BLaER1 treated with 17β-estradiol and CSF1 and Interleukin-3, amounts not matched to agents 10 nM and 100 nM (cell line): ENCODE measurements around the gene GSTT4.
A peak's percentile ranks its signal among the peaks of the same experiment; 100 is the strongest.

ENCODE experiments used
- H3K27ac ChIP-seq, 11 experiments: shearing (Covaris generic); formaldehyde crosslinking; 2 replicates each; pipeline ENCODE4 v1.8.1; 2022
- H3K27me3 ChIP-seq, 11 experiments: shearing (Covaris generic); formaldehyde crosslinking; 2 replicates each; pipeline ENCODE4 v1.8.1; 2022
- H3K36me3 ChIP-seq, 11 experiments: shearing (Covaris generic); formaldehyde crosslinking; 2 replicates each; pipeline ENCODE4 v1.8.1; 2022
- H3K4me1 ChIP-seq, 10 experiments: shearing (Covaris generic); formaldehyde crosslinking; 2 replicates each; pipeline ENCODE4 v1.8.1; 2022
- H3K4me2 ChIP-seq, 11 experiments: shearing (Covaris generic); formaldehyde crosslinking; 2 replicates each; pipeline ENCODE4 v1.8.1; 2022
- H3K4me3 ChIP-seq, 10 experiments: shearing (Covaris generic); formaldehyde crosslinking; 2 replicates each; pipeline ENCODE4 v1.8.1; 2022
- H3K9ac ChIP-seq, 11 experiments: shearing (Covaris generic); formaldehyde crosslinking; 2 replicates each; pipeline ENCODE4 v1.8.1; 2022
- H3K9me3 ChIP-seq, 11 experiments: shearing (Covaris generic); formaldehyde crosslinking; replicated peaks in 1 of 11; 2 replicates each; pipeline ENCODE4 v1.8.1; 2022
- H4K20me1 ChIP-seq, 11 experiments: shearing (Covaris generic); formaldehyde crosslinking; 2 replicates each; pipeline ENCODE4 v1.8.1; 2022
- Cebpa-rat ChIP-seq, 11 experiments: shearing (Covaris generic); IDR thresholded peaks; 2 replicates each; pipeline ENCODE4 v1.8.1; 2022

GSTT4 gene

GRCh38 chr22:24005201-24005600 lies at the start of gene GSTT4:
Gene GSTT4, minus strand, starts transcription at chr22:24005453. Its CDS starts 97 bp downstream, at chr22:24005356.
- Histone ChIP-seq H3K4me2 (peak within 1 kb of the TSS; percentile 8 to 72 (median 59); a peak in 21 of 22 replicates), H3K27ac (peak within 1 kb of the TSS in 3 of 11 experiments; percentile 2 to 11 (median 7); a peak in 1 of 22 replicates), H3K9me3 (peaks cover 0 to 9% (median 7%) of the 10 kb centered on the region in 11 experiments; a peak in 7 of 22 replicates), H3K27me3 (no peaks in the 10 kb centered on the region), H3K4me1 (peaks cover 7 to 21% (median 18%) of the 10 kb centered on the region in 10 experiments; a peak in 15 of 20 replicates), H3K36me3 (no peaks in the 10 kb centered on the region), H3K4me3 (no peak within 1 kb of the TSS), H4K20me1 (no peaks in the 10 kb centered on the region), H3K9ac (peak within 1 kb of the TSS in 5 of 11 experiments; percentile 0 to 48 (median 35); a peak in 7 of 22 replicates)
- no peak for TF ChIP-seq Cebpa-rat (IDR thresholded peaks at IDR 0.05)

DNA sequence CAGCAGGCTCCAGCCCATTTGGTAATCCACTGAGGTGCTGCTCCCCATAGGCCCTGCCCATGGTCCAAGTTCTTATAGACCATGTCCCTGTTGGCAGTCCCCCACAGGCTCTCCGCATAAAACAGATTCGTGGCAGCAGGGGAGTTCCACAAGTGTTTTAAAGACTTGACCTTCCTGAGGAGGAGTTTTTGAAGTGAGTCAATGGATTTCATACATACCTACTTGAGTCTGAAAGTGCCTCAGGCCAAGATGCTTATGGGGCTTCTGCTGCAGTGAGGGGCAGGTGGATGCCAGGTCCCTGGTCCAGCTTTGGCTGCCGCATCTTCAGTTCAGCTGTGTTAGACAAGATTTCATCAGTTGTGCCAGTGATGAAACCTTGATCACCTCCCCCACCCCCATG lies 49.1 kb upstream of the GSTT4 start:
- peak overlapping the region in 3 of 11 experiments; percentile 41 to 66 (median 62); a peak in 3 of 22 replicates for H3K27ac ChIP-seq
- H3K4me3 ChIP-seq: no peak overlapping the region
- peaks cover 81 to 99% (median 94%) of the 10 kb centered on the region in 11 experiments for H3K36me3 ChIP-seq
- peaks cover 0 to 13% (median 0%) of the 10 kb centered on the region in 11 experiments; a peak in 4 of 22 replicates for H4K20me1 ChIP-seq
- no peaks in the 10 kb centered on the region for H3K9me3 ChIP-seq
- H3K9ac ChIP-seq: no peak overlapping the region
- peaks cover 0 to 19% (median 12%) of the 10 kb centered on the region in 10 experiments; a peak in 14 of 20 replicates for H3K4me1 ChIP-seq
- H3K4me2 ChIP-seq: peak overlapping the region in 5 of 11 experiments; percentile 46 to 65 (median 55); a peak in 7 of 22 replicates
- no peaks in the 10 kb centered on the region for H3K27me3 ChIP-seq
- no peak for TF ChIP-seq Cebpa-rat (IDR thresholded peaks at IDR 0.05)

DNA sequence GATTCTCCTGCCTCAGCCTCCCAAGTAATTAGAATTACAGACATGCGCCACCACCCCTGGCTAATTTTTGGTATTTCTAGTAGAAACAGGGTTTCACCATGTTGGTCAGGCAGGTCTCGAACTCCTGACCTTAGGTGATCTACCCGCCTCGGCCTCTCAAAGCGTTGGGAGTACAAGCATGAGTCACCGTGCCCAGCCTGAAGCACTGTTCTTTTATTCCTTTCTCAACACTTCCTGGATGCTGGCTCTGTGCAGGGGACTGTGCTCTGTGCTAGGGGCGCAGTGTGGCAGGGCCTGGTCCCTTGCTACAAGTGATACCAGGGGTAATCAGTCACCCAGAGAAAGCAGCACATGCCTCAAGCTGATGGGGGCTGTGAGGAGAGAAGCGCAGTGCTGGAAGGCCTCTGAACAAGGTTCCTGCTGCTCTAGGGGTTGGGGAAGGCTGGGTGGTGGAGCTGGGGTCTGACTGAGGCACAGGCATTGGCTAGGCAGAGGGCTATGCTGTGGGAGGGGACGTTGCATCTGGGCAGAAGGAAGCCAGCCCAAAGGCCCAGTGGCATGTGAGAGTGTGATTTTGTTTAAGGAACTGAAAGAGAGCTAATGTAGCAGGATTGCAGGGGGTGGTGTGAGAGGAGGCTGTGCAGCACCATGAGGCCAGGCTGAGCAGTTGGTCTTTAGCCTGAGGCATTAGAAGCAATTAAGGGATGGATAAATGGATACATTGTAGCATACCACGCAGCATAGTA lies 48.4 kb upstream of the GSTT4 start:
- no peak for TF ChIP-seq Cebpa-rat (IDR thresholded peaks at IDR 0.05)
- Histone ChIP-seq H3K4me1 (peaks cover 0 to 18% (median 11%) of the 10 kb centered on the region in 10 experiments; a peak in 11 of 20 replicates), H3K9ac (peak overlapping the region in 1 of 11 experiments; percentile 50; a peak in 2 of 22 replicates), H3K27ac (peak overlapping the region in 4 of 11 experiments; percentile 41 to 66 (median 58); a peak in 6 of 22 replicates), H3K9me3 (no peaks in the 10 kb centered on the region), H3K27me3 (no peaks in the 10 kb centered on the region), H3K36me3 (peaks cover 81 to 99% (median 94%) of the 10 kb centered on the region in 11 experiments), H4K20me1 (peaks cover 0 to 16% (median 0%) of the 10 kb centered on the region in 11 experiments; a peak in 4 of 22 replicates), H3K4me2 (peak overlapping the region in 5 of 11 experiments; percentile 46 to 65 (median 55); a peak in 10 of 22 replicates), H3K4me3 (no peak overlapping the region)

DNA sequence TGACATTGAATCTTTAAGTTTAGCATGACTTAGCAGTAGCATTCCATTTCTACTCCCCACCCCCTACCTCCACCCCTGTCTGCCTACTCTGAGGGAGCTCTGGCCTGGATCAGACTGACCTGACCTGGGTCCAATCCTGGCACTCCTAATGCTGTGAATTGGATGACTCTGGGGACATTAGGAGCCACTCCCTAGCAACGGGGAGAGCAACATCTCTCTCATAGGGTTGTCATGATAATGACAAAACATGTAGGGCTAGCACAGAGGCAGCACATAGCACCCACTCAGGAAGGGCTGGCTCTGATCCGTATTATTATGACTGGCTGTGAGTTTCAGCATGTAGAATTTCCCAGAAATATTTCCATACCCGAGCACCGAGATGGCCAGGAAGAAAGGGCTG lies 46.3 kb upstream of the GSTT4 start:
- Histone ChIP-seq H3K4me1 (peaks cover 0 to 18% (median 11%) of the 10 kb centered on the region in 10 experiments; a peak in 11 of 20 replicates), H3K9me3 (no peaks in the 10 kb centered on the region), H3K4me3 (no peak overlapping the region), H3K9ac (no peak overlapping the region), H4K20me1 (peaks cover 0 to 16% (median 0%) of the 10 kb centered on the region in 11 experiments; a peak in 5 of 22 replicates), H3K4me2 (no peak overlapping the region), H3K36me3 (peaks cover 81 to 99% (median 94%) of the 10 kb centered on the region in 11 experiments), H3K27me3 (no peaks in the 10 kb centered on the region), H3K27ac (no peak overlapping the region)
- no peak for TF ChIP-seq Cebpa-rat (IDR thresholded peaks at IDR 0.05)

- no peak overlapping the region for H3K4me3 ChIP-seq
These were observed 45.8 kb upstream of the GSTT4 start for GRCh38 chr22:24051028-24051427.

GRCh38 chr22:24049978-24050377 lies 44.7 kb upstream of the GSTT4 start:
- no peak for TF ChIP-seq Cebpa-rat (IDR thresholded peaks at IDR 0.05)
- Histone ChIP-seq H3K9ac (no peak overlapping the region), H3K9me3 (no peaks in the 10 kb centered on the region), H4K20me1 (peaks cover 0 to 16% (median 0%) of the 10 kb centered on the region in 11 experiments; a peak in 5 of 22 replicates), H3K4me3 (no peak overlapping the region), H3K4me2 (no peak overlapping the region), H3K4me1 (peaks cover 0 to 20% (median 11%) of the 10 kb centered on the region in 10 experiments; a peak in 11 of 20 replicates), H3K27me3 (no peaks in the 10 kb centered on the region), H3K27ac (no peak overlapping the region), H3K36me3 (peaks cover 79 to 99% (median 93%) of the 10 kb centered on the region in 11 experiments)

More at GRCh38 chr22:24051028-24051427, 45.8 kb upstream of the GSTT4 start:
- Histone ChIP-seq H3K4me1 (peaks cover 0 to 18% (median 11%) of the 10 kb centered on the region in 10 experiments; a peak in 11 of 20 replicates), H3K9ac (no peak overlapping the region), H3K27ac (no peak overlapping the region), H3K36me3 (peaks cover 81 to 99% (median 94%) of the 10 kb centered on the region in 11 experiments), H3K27me3 (no peaks in the 10 kb centered on the region), H3K9me3 (no peaks in the 10 kb centered on the region), H4K20me1 (peaks cover 0 to 16% (median 0%) of the 10 kb centered on the region in 11 experiments; a peak in 5 of 22 replicates), H3K4me2 (no peak overlapping the region)
- no peak for TF ChIP-seq Cebpa-rat (IDR thresholded peaks at IDR 0.05)

GRCh38 chr22:24049211-24049610 lies 44.0 kb upstream of the GSTT4 start:
- Histone ChIP-seq H3K27me3 (no peaks in the 10 kb centered on the region), H3K36me3 (peaks cover 74 to 99% (median 89%) of the 10 kb centered on the region in 11 experiments), H3K9ac (no peak overlapping the region), H3K4me1 (peaks cover 0 to 24% (median 11%) of the 10 kb centered on the region in 10 experiments; a peak in 11 of 20 replicates), H3K27ac (no peak overlapping the region), H3K4me3 (no peak overlapping the region), H3K9me3 (no peaks in the 10 kb centered on the region), H3K4me2 (no peak overlapping the region), H4K20me1 (peaks cover 0 to 16% (median 0%) of the 10 kb centered on the region in 11 experiments; a peak in 5 of 22 replicates)
- no peak for TF ChIP-seq Cebpa-rat (IDR thresholded peaks at IDR 0.05)

DNA sequence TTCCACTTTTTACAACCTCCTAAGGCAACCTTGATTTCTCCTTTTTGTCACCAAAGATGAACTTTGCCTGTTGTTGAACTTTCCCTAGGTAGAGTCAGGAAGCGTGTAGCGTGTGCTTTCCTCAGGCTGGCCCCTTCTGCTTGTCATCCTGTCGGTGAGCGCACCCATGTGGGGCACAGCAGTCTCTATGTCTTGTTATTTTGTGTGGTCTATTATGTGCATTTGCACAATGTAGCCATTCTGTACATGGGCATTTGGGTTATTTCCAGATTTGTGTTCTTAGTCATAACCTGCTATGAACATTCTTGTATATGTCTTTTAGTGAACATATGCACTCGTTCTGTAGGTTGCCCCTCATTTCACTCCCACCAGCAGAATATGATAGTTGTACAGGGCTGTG lies 40.8 kb upstream of the GSTT4 start:
- peaks cover 0 to 12% (median 0%) of the 10 kb centered on the region in 11 experiments; a peak in 3 of 22 replicates for H4K20me1 ChIP-seq
- H3K27me3 ChIP-seq: no peaks in the 10 kb centered on the region
- no peak overlapping the region for H3K27ac ChIP-seq
- no peak overlapping the region for H3K9ac ChIP-seq
- no peak overlapping the region for H3K4me2 ChIP-seq
- peaks cover 0 to 35% (median 22%) of the 10 kb centered on the region in 10 experiments; a peak in 14 of 20 replicates for H3K4me1 ChIP-seq
- peaks cover 80 to 100% (median 94%) of the 10 kb centered on the region in 11 experiments for H3K36me3 ChIP-seq
- no peaks in the 10 kb centered on the region for H3K9me3 ChIP-seq
- no peak overlapping the region for H3K4me3 ChIP-seq
- no peak for TF ChIP-seq Cebpa-rat (IDR thresholded peaks at IDR 0.05)

DNA sequence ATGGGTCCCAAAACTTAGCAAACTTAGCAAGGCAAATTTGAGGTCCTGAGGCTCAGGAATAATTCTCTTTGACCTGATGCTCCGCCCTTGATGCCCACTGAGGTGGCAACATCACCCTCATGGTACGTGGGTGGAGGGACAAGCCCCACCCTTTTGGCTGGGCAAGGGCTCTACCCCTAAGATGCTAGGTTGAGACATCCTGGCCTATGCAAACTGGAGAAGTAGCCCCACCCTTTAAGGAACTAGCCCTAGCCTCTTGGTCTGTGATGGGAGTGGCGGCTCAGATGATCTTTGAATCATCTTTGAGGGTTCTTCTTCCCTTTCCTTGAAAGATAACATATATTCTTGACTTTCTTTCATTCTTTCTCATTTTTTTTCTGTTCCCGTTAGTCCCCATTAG lies 38.7 kb upstream of the GSTT4 start:
- Histone ChIP-seq H3K36me3 (peaks cover 80 to 100% (median 94%) of the 10 kb centered on the region in 11 experiments), H3K9me3 (no peaks in the 10 kb centered on the region), H3K27me3 (no peaks in the 10 kb centered on the region), H3K4me2 (peak overlapping the region in 5 of 11 experiments; percentile 40 to 63 (median 61); a peak in 11 of 22 replicates), H4K20me1 (peaks cover 0 to 8% (median 0%) of the 10 kb centered on the region in 11 experiments; a peak in 3 of 22 replicates), H3K4me3 (no peak overlapping the region), H3K9ac (no peak overlapping the region), H3K27ac (peak overlapping the region in 6 of 11 experiments; percentile 32 to 57 (median 42); a peak in 10 of 22 replicates), H3K4me1 (peaks cover 0 to 35% (median 22%) of the 10 kb centered on the region in 10 experiments; a peak in 14 of 20 replicates)
- no peak for TF ChIP-seq Cebpa-rat (IDR thresholded peaks at IDR 0.05)
